Choroid plexus epithelial cell (primary cell): ENCODE results near the gene GRAMD4.

Source experiments
- DNase-seq: peaks from one replicate; pipeline ENCODE4 v3.0.0-alpha.2; 2010; ENCODE audit warnings: low read depth
- H3K4me3 ChIP-seq: 2 replicates; pipeline ENCODE4 v1.5.1; 2011; ENCODE audit warnings: low read depth, mild to moderate bottlenecking, control low read depth, low read length, moderate library complexity
- CTCF ChIP-seq: conservative IDR thresholded peaks from 2 replicates; pipeline ENCODE4 v1.5.1; 2011; ENCODE audit warnings: low read depth, mild to moderate bottlenecking, control low read depth, inconsistent platforms, low read length, moderate library complexity

The GRAMD4 gene

GRCh38 chr22:46674906-46675305 lies 54.7 kb downstream of the GRAMD4 start:
- no peak overlapping the region for H3K4me3 ChIP-seq
- TF ChIP-seq CTCF, result no peak
- no peak for DNase-seq

GRCh38 chr22:46675479-46675878 lies 55.3 kb downstream of the GRAMD4 start:
- DNase-seq, result no peak
- no peak overlapping the region for H3K4me3 ChIP-seq
- no peak for TF ChIP-seq CTCF

- no peak overlapping the region for H3K4me3 ChIP-seq
- DNase-seq, result no peak
- TF ChIP-seq CTCF, result no peak
Measured at GRCh38 chr22:46675938-46676337, 55.8 kb downstream of the GRAMD4 start.

- no peak overlapping the region for H3K4me3 ChIP-seq
- TF ChIP-seq CTCF, result no peak
- DNase-seq, result no peak
Measured at GRCh38 chr22:46676479-46676878, 56.3 kb downstream of the GRAMD4 start.

GRCh38 chr22:46676881-46677280 lies 56.7 kb downstream of the GRAMD4 start:
- no peak overlapping the region for H3K4me3 ChIP-seq
- no peak for DNase-seq
- no peak for TF ChIP-seq CTCF

DNA sequence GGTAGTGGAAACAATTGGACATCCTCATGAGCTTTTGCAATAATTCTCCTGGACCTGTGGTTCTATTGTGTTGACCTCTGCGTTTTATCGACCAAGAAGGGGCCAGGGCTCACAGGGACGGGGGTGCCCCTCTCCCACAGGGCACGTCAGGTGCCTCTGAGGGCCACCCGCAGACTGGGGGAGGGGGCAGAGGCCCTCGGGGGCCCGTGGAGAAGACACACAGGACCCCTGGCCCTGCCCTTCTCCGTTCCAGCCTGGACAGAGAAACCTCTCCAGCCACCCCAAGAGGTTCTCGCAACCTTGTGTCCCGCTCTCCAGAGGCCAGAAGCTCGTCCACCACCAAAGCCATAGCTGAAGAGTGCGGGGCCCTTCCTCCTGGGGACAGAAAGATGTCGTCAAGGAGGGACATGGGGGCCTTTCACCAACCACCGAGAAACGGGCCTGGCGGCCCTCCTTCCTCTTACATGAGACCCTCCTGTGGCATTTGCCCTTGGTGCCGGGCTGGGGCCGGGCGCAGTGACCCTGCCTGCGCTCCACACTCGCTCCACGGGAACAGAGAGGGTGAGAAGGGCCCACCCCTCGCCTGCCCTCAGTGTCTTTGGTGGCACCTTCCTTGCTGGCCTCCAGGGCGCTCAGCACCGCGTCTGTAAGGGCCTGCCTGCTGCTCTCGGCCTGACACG lies 57.3 kb downstream of the GRAMD4 start:
- TF ChIP-seq CTCF, result no peak
- no peak for DNase-seq
- no peak overlapping the region for H3K4me3 ChIP-seq

DNA sequence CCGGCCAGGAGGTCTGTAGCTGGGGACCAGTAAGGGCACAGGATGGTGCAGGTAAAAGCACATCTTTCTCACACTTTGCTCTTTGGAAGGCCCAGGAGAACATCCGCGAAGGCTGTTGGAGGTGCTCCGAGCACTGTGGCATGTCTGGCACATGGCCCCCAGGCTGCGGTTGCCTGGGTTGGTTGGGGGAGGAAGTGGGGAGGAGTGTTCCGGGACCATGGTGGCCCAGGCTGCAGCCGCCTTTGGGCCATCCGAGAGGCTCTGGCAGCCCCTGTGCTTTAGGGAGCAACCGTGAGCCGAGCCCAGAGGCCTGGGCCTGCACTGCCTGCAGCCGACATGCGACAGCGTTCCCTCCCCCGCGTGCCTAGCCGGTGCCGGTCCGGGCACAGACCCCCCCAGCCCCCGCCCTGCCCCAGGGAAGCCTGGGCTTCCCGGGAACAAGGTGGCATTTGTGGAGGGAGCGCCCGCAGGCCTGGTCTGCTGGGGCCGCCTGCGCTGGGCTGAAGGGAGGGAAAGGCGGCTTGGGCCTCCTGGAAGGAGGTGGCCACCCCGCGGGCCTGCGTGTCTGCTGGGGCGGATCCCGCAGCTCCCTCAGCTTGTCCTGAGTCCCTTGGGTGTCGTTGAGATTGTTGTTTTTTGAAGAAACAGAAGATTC lies 57.9 kb downstream of the GRAMD4 start:
- DNase-seq, result no peak
- TF ChIP-seq CTCF, result no peak
- no peak overlapping the region for H3K4me3 ChIP-seq
